ENCODE measurements around the gene PCLO.

The PCLO gene

GRCh38 chr7:83201355-83201754 lies 38.7 kb upstream of the PCLO start:
- Histone ChIP-seq H3K9ac (ENCODE audit: low read length) (no peak overlapping the region), H3K36me3 (ENCODE audit: control insufficient read depth in 1 of 2, insufficient read depth in 2 of 2, low read depth in 1 of 2, low read length in 2 of 2) (no peaks in the 10 kb centered on the region), H2BK12ac (ENCODE audit: low read length in 2 of 2) (no peak overlapping the region), H3K4ac (ENCODE audit: low read depth in 1 of 2, low read length in 2 of 2) (no peak overlapping the region), H4K91ac (ENCODE audit: low read length) (no peak overlapping the region), H2AK5ac (ENCODE audit: low read length, severe bottlenecking) (no peak overlapping the region), H4K8ac (ENCODE audit: low read length) (no peak overlapping the region), H3K79me1 (replicated peaks; ENCODE audit: low read length, poor library complexity, severe bottlenecking) (no peaks in the 10 kb centered on the region), H2BK5ac (ENCODE audit: low read depth, low read length, poor library complexity, severe bottlenecking) (no peak overlapping the region), H2BK15ac (ENCODE audit: low read depth, poor library complexity, severe bottlenecking) (no peak overlapping the region), H3K4me1 (ENCODE audit: control insufficient read depth, insufficient read depth, low read depth, low read length) (no peaks in the 10 kb centered on the region), H3K4me2 (ENCODE audit: low read length, poor library complexity, severe bottlenecking) (no peak overlapping the region), H3K9me3 (ENCODE audit: control insufficient read depth, low read length) (no peaks in the 10 kb centered on the region), H2AFZ (ENCODE audit: low read depth, low read length) (no peak overlapping the region), H3K18ac (ENCODE audit: low read depth in 1 of 2, low read length in 2 of 2) (no peak overlapping the region), H2BK120ac (ENCODE audit: low read depth, low read length) (no peak overlapping the region), H3K23ac (ENCODE audit: low read length in 2 of 2) (no peak overlapping the region), H3K4me3 (ENCODE audit: insufficient read depth in 1 of 2, low read depth in 1 of 2, low read length in 2 of 2) (no peak overlapping the region), H3K27me3 (ENCODE audit: control insufficient read depth in 1 of 2, insufficient read depth in 1 of 2, low read length in 2 of 2) (peaks cover 0 to 3% of the 10 kb centered on the region in 2 experiments), H3K27ac (ENCODE audit: low read length, poor library complexity, severe bottlenecking) (no peak overlapping the region), H3K14ac (ENCODE audit: low read length in 2 of 2) (no peak overlapping the region)
- 100% methylated on average over 1 of the region's 1 CpG for WGBS
- DNase-seq, result no peak

- H3K23ac ChIP-seq (ENCODE audit: low read length in 2 of 2), result no peak overlapping the region
- H3K27ac ChIP-seq (ENCODE audit: low read length, poor library complexity, severe bottlenecking), result no peak overlapping the region
- H2BK120ac ChIP-seq (ENCODE audit: low read depth, low read length), result no peak overlapping the region
- no peak overlapping the region for H3K14ac ChIP-seq (ENCODE audit: low read length in 2 of 2)
- no peak for DNase-seq
- H3K4me3 ChIP-seq (ENCODE audit: insufficient read depth in 1 of 2, low read depth in 1 of 2, low read length in 2 of 2), result no peak overlapping the region
- H3K36me3 ChIP-seq (ENCODE audit: control insufficient read depth in 1 of 2, insufficient read depth in 2 of 2, low read depth in 1 of 2, low read length in 2 of 2), result no peaks in the 10 kb centered on the region
- no peak overlapping the region for H2AFZ ChIP-seq (ENCODE audit: low read depth, low read length)
- H2BK15ac ChIP-seq (ENCODE audit: low read depth, poor library complexity, severe bottlenecking), result no peak overlapping the region
- no peak overlapping the region for H3K18ac ChIP-seq (ENCODE audit: low read depth in 1 of 2, low read length in 2 of 2)
- H3K4ac ChIP-seq (ENCODE audit: low read depth in 1 of 2, low read length in 2 of 2), result no peak overlapping the region
- no peak overlapping the region for H3K9ac ChIP-seq (ENCODE audit: low read length)
- H3K4me2 ChIP-seq (ENCODE audit: low read length, poor library complexity, severe bottlenecking), result no peak overlapping the region
- H2AK5ac ChIP-seq (ENCODE audit: low read length, severe bottlenecking), result no peak overlapping the region
- H3K9me3 ChIP-seq (ENCODE audit: control insufficient read depth, low read length), result no peaks in the 10 kb centered on the region
- H2BK5ac ChIP-seq (ENCODE audit: low read depth, low read length, poor library complexity, severe bottlenecking), result no peak overlapping the region
- no peaks in the 10 kb centered on the region for H3K79me1 ChIP-seq (replicated peaks; ENCODE audit: low read length, poor library complexity, severe bottlenecking)
- H4K91ac ChIP-seq (ENCODE audit: low read length), result no peak overlapping the region
- H3K27me3 ChIP-seq (ENCODE audit: control insufficient read depth in 1 of 2, insufficient read depth in 1 of 2, low read length in 2 of 2), result no peaks in the 10 kb centered on the region
- H3K4me1 ChIP-seq (ENCODE audit: control insufficient read depth, insufficient read depth, low read depth, low read length), result no peaks in the 10 kb centered on the region
- H2BK12ac ChIP-seq (ENCODE audit: low read length in 2 of 2), result no peak overlapping the region
- H4K8ac ChIP-seq (ENCODE audit: low read length), result no peak overlapping the region
Measured at GRCh38 chr7:83190659-83191389, 28.1 kb upstream of the PCLO start.

GRCh38 chr7:83178796-83179195 lies 16.1 kb upstream of the PCLO start:
- Histone ChIP-seq H2AK5ac (ENCODE audit: low read length, severe bottlenecking) (no peak overlapping the region), H3K79me1 (replicated peaks; ENCODE audit: low read length, poor library complexity, severe bottlenecking) (no peaks in the 10 kb centered on the region), H3K18ac (ENCODE audit: low read depth in 1 of 2, low read length in 2 of 2) (no peak overlapping the region), H3K4ac (ENCODE audit: low read depth in 1 of 2, low read length in 2 of 2) (no peak overlapping the region), H3K14ac (ENCODE audit: low read length in 2 of 2) (no peak overlapping the region), H2BK120ac (ENCODE audit: low read depth, low read length) (no peak overlapping the region), H2BK5ac (ENCODE audit: low read depth, low read length, poor library complexity, severe bottlenecking) (no peak overlapping the region), H2BK15ac (ENCODE audit: low read depth, poor library complexity, severe bottlenecking) (no peak overlapping the region), H2BK12ac (ENCODE audit: low read length in 2 of 2) (no peak overlapping the region), H3K27me3 (ENCODE audit: control insufficient read depth in 1 of 2, insufficient read depth in 1 of 2, low read length in 2 of 2) (no peaks in the 10 kb centered on the region), H4K91ac (ENCODE audit: low read length) (no peak overlapping the region), H3K4me3 (ENCODE audit: insufficient read depth in 1 of 2, low read depth in 1 of 2, low read length in 2 of 2) (no peak overlapping the region), H3K4me1 (ENCODE audit: control insufficient read depth, insufficient read depth, low read depth, low read length) (no peaks in the 10 kb centered on the region), H3K9ac (ENCODE audit: low read length) (no peak overlapping the region), H3K23ac (ENCODE audit: low read length in 2 of 2) (no peak overlapping the region), H3K27ac (ENCODE audit: low read length, poor library complexity, severe bottlenecking) (no peak overlapping the region), H3K9me3 (ENCODE audit: control insufficient read depth, low read length) (peaks cover 12% of the 10 kb centered on the region), H3K36me3 (ENCODE audit: control insufficient read depth in 1 of 2, insufficient read depth in 2 of 2, low read depth in 1 of 2, low read length in 2 of 2) (no peaks in the 10 kb centered on the region), H3K4me2 (ENCODE audit: low read length, poor library complexity, severe bottlenecking) (no peak overlapping the region), H4K8ac (ENCODE audit: low read length) (no peak overlapping the region), H2AFZ (ENCODE audit: low read depth, low read length) (no peak overlapping the region)
- 75% methylated on average over 1 of the region's 1 CpG for WGBS
- DNase-seq, result no peak

- H3K9me3 ChIP-seq (ENCODE audit: control insufficient read depth, low read length), result peaks cover 5% of the 10 kb centered on the region
- H3K27ac ChIP-seq (ENCODE audit: low read length, poor library complexity, severe bottlenecking), result no peak overlapping the region
- H3K4ac ChIP-seq (ENCODE audit: low read depth in 1 of 2, low read length in 2 of 2), result no peak overlapping the region
- no peak overlapping the region for H2BK15ac ChIP-seq (ENCODE audit: low read depth, poor library complexity, severe bottlenecking)
- no peak overlapping the region for H3K18ac ChIP-seq (ENCODE audit: low read depth in 1 of 2, low read length in 2 of 2)
- no peak overlapping the region for H3K4me2 ChIP-seq (ENCODE audit: low read length, poor library complexity, severe bottlenecking)
- H2BK5ac ChIP-seq (ENCODE audit: low read depth, low read length, poor library complexity, severe bottlenecking), result no peak overlapping the region
- DNase-seq, result no peak
- H2AK5ac ChIP-seq (ENCODE audit: low read length, severe bottlenecking), result no peak overlapping the region
- H3K27me3 ChIP-seq (ENCODE audit: control insufficient read depth in 1 of 2, insufficient read depth in 1 of 2, low read length in 2 of 2), result no peaks in the 10 kb centered on the region
- no peak overlapping the region for H3K14ac ChIP-seq (ENCODE audit: low read length in 2 of 2)
- H3K9ac ChIP-seq (ENCODE audit: low read length), result no peak overlapping the region
- H4K8ac ChIP-seq (ENCODE audit: low read length), result no peak overlapping the region
- no peaks in the 10 kb centered on the region for H3K79me1 ChIP-seq (replicated peaks; ENCODE audit: low read length, poor library complexity, severe bottlenecking)
- H2BK120ac ChIP-seq (ENCODE audit: low read depth, low read length), result no peak overlapping the region
- 85% methylated on average over 4 of the region's 4 CpGs for WGBS
- no peak overlapping the region for H2AFZ ChIP-seq (ENCODE audit: low read depth, low read length)
- no peak overlapping the region for H4K91ac ChIP-seq (ENCODE audit: low read length)
- H3K23ac ChIP-seq (ENCODE audit: low read length in 2 of 2), result no peak overlapping the region
- H3K36me3 ChIP-seq (ENCODE audit: control insufficient read depth in 1 of 2, insufficient read depth in 2 of 2, low read depth in 1 of 2, low read length in 2 of 2), result no peaks in the 10 kb centered on the region
- no peak overlapping the region for H3K4me3 ChIP-seq (ENCODE audit: insufficient read depth in 1 of 2, low read depth in 1 of 2, low read length in 2 of 2)
- H3K4me1 ChIP-seq (ENCODE audit: control insufficient read depth, insufficient read depth, low read depth, low read length), result no peaks in the 10 kb centered on the region
- no peak overlapping the region for H2BK12ac ChIP-seq (ENCODE audit: low read length in 2 of 2)
Measured at GRCh38 chr7:83178066-83178465, 15.4 kb upstream of the PCLO start.
